Measurements from ENCODE around the gene MRGPRX3. TPM values are rescaled to one million over a fixed set of nuclear protein-coding genes. Genes with fewer than 3 reads are reported as not detected.

The MRGPRX3 gene
- total RNA-seq, 1 donor from 2014 or later = not detected

DNA sequence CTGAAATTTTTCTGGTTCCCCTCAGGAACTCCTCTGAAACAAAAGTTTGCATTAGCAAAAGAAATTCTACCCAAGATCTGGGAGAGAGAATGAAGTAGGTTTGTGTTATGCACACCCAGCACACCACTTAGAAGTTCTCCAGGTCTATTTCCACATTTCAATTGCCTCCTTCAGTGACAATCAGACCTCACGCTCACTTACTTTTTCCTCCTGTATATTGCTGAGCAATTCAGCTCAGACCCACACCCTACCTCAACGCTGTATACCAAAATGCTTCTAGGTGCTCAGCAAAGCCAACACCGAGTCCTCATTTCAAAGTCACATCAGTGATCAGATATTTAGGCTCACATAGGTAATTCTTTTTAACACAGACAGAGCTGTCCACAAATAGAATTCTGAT is 19.2 kb downstream of the MRGPRX3 start:
- FAIRE-seq (no peak), DNase-seq (ENCODE audit: low read depth) (no peak)
- Histone ChIP-seq H2AFZ (ENCODE audit: low read depth, low read length) (no peak overlapping the region), H3K4me2 (ENCODE audit: low read length) (no peak overlapping the region), H3K4me1 (ENCODE audit: insufficient read depth, low read length) (no peaks in the 10 kb centered on the region), H3K9me3 (ENCODE audit: insufficient read depth, low read depth, low read length) (no peaks in the 10 kb centered on the region), H4K20me1 (ENCODE audit: insufficient read depth, low read length) (no peaks in the 10 kb centered on the region), H3K9ac (ENCODE audit: low read length) (no peak overlapping the region), H3K27ac (ENCODE audit: low read depth, low read length) (no peak overlapping the region), H3K36me3 (ENCODE audit: insufficient read depth, low read length) (no peaks in the 10 kb centered on the region), H3K4me3 (ENCODE audit: insufficient read depth, low read depth, low read length) (no peak overlapping the region), H3K79me2 (ENCODE audit: insufficient read depth, low read length) (no peaks in the 10 kb centered on the region), H3K27me3 (ENCODE audit: insufficient read depth, low read length) (no peaks in the 10 kb centered on the region)
- H3K27ac Mint-ChIP-seq (ENCODE audit: unreplicated experiment) = no peak overlapping the region
- H3K9me3 Mint-ChIP-seq (ENCODE audit: unreplicated experiment) = peaks cover 1% of the 10 kb centered on the region
- peaks cover 9% of the 10 kb centered on the region for H3K27me3 Mint-ChIP-seq (ENCODE audit: low read depth, unreplicated experiment)
- H3K4me1 Mint-ChIP-seq (ENCODE audit: low read depth, unreplicated experiment) = no peaks in the 10 kb centered on the region
- no peak for TF ChIP-seq EZH2 (IDR thresholded peaks at IDR 0.05; ENCODE audit: insufficient read depth, low read length)
- TF ChIP-seq, protein P1, sequence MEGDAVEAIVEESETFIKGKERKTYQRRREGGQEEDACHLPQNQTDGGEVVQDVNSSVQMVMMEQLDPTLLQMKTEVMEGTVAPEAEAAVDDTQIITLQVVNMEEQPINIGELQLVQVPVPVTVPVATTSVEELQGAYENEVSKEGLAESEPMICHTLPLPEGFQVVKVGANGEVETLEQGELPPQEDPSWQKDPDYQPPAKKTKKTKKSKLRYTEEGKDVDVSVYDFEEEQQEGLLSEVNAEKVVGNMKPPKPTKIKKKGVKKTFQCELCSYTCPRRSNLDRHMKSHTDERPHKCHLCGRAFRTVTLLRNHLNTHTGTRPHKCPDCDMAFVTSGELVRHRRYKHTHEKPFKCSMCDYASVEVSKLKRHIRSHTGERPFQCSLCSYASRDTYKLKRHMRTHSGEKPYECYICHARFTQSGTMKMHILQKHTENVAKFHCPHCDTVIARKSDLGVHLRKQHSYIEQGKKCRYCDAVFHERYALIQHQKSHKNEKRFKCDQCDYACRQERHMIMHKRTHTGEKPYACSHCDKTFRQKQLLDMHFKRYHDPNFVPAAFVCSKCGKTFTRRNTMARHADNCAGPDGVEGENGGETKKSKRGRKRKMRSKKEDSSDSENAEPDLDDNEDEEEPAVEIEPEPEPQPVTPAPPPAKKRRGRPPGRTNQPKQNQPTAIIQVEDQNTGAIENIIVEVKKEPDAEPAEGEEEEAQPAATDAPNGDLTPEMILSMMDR (IDR thresholded peaks at IDR 0.05; ENCODE audit: insufficient read depth, low read depth, low read length) = no peak
- no peaks in the 10 kb centered on the region for H3K36me3 Mint-ChIP-seq (ENCODE audit: low read depth, unreplicated experiment)
- no peak overlapping the region for H3K4me3 Mint-ChIP-seq (ENCODE audit: unreplicated experiment)

GRCh38 chr11:18168372-18168771 is 36.0 kb downstream of the MRGPRX3 start:
- Histone ChIP-seq H3K4me2 (ENCODE audit: low read length) (no peak overlapping the region), H3K79me2 (ENCODE audit: insufficient read depth, low read length) (no peaks in the 10 kb centered on the region), H3K4me3 (ENCODE audit: insufficient read depth, low read depth, low read length) (no peak overlapping the region), H3K36me3 (ENCODE audit: insufficient read depth, low read length) (no peaks in the 10 kb centered on the region), H4K20me1 (ENCODE audit: insufficient read depth, low read length) (no peaks in the 10 kb centered on the region), H3K9me3 (ENCODE audit: insufficient read depth, low read depth, low read length) (no peaks in the 10 kb centered on the region), H3K27ac (ENCODE audit: low read depth, low read length) (no peak overlapping the region), H2AFZ (ENCODE audit: low read depth, low read length) (no peak overlapping the region), H3K27me3 (ENCODE audit: insufficient read depth, low read length) (no peaks in the 10 kb centered on the region), H3K4me1 (ENCODE audit: insufficient read depth, low read length) (no peaks in the 10 kb centered on the region), H3K9ac (ENCODE audit: low read length) (no peak overlapping the region)
- no peak overlapping the region for H3K27ac Mint-ChIP-seq (ENCODE audit: unreplicated experiment)
- H3K27me3 Mint-ChIP-seq (ENCODE audit: low read depth, unreplicated experiment) = peaks cover 3% of the 10 kb centered on the region
- DNase-seq (ENCODE audit: low read depth) = no peak
- H3K4me3 Mint-ChIP-seq (ENCODE audit: unreplicated experiment) = no peak overlapping the region
- H3K4me1 Mint-ChIP-seq (ENCODE audit: low read depth, unreplicated experiment) = no peaks in the 10 kb centered on the region
- no peaks in the 10 kb centered on the region for H3K36me3 Mint-ChIP-seq (ENCODE audit: low read depth, unreplicated experiment)
- FAIRE-seq = no peak
- H3K9me3 Mint-ChIP-seq (ENCODE audit: unreplicated experiment) = peaks cover 1% of the 10 kb centered on the region
- TF ChIP-seq, protein P1 (IDR thresholded peaks at IDR 0.05; ENCODE audit: insufficient read depth, low read depth, low read length) = no peak
- TF ChIP-seq EZH2 (IDR thresholded peaks at IDR 0.05; ENCODE audit: insufficient read depth, low read length) = no peak

DNA sequence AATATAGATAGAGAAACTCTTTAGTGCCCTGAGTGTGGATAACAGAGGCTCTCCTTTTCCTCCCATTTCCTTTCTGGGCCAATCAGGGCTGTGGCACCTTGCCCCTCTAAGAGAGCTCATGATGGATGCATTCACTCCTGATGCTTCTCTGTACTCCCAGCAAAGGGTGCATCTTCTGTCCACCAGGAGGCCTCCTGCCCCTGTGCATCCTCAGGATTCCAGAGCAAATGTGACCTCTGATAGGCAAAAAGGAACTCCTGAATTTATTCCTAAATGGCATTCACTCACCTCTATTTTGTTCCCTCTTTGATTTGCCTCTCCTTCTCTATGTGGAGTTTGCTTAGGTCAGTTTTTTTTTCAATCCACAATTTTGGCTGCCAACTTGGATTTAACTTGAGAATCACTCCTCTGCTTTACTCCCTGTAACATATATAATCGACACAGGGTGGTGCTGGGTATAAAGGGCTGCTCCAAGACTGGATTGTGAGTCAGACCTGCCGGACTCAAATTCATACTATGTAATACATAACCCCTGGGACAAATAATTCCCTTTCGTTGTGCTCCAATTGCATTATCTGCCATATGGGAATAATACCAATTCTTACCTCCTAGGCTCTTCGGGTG is 39.1 kb downstream of the MRGPRX3 start:
- H3K4me1 Mint-ChIP-seq (ENCODE audit: low read depth, unreplicated experiment) = no peaks in the 10 kb centered on the region
- H3K36me3 ChIP-seq (ENCODE audit: insufficient read depth, low read length) = no peaks in the 10 kb centered on the region
- no peak for DNase-seq (ENCODE audit: low read depth)

More for the DNA sequence above, 39.1 kb downstream of the MRGPRX3 start:
- Histone ChIP-seq H3K9me3 (ENCODE audit: insufficient read depth, low read depth, low read length) (no peaks in the 10 kb centered on the region), H3K4me2 (ENCODE audit: low read length) (no peak overlapping the region), H2AFZ (ENCODE audit: low read depth, low read length) (no peak overlapping the region), H3K4me3 (ENCODE audit: insufficient read depth, low read depth, low read length) (no peak overlapping the region), H4K20me1 (ENCODE audit: insufficient read depth, low read length) (no peaks in the 10 kb centered on the region), H3K4me1 (ENCODE audit: insufficient read depth, low read length) (no peaks in the 10 kb centered on the region), H3K27ac (ENCODE audit: low read depth, low read length) (no peak overlapping the region), H3K79me2 (ENCODE audit: insufficient read depth, low read length) (no peaks in the 10 kb centered on the region), H3K27me3 (ENCODE audit: insufficient read depth, low read length) (no peaks in the 10 kb centered on the region), H3K9ac (ENCODE audit: low read length) (no peak overlapping the region)
- H3K4me3 Mint-ChIP-seq (ENCODE audit: unreplicated experiment) = no peak overlapping the region
- TF ChIP-seq, protein P1 (IDR thresholded peaks at IDR 0.05; ENCODE audit: insufficient read depth, low read depth, low read length) = no peak
- TF ChIP-seq EZH2 (IDR thresholded peaks at IDR 0.05; ENCODE audit: insufficient read depth, low read length) = no peak
- H3K27ac Mint-ChIP-seq (ENCODE audit: unreplicated experiment) = no peak overlapping the region
- FAIRE-seq = no peak
- peaks cover 3% of the 10 kb centered on the region for H3K27me3 Mint-ChIP-seq (ENCODE audit: low read depth, unreplicated experiment)
- H3K9me3 Mint-ChIP-seq (ENCODE audit: unreplicated experiment) = peaks cover 4% of the 10 kb centered on the region
- no peaks in the 10 kb centered on the region for H3K36me3 Mint-ChIP-seq (ENCODE audit: low read depth, unreplicated experiment)

All from astrocyte (in vitro differentiated cells and primary cell).